Embryonic facial prominence (tissue), 1 donor: ENCODE measurements around the gene CCNI2.

Experiments
- DNase-seq: peaks from one replicate; pipeline ENCODE4 v3.0.0-alpha.2; 2016; ENCODE audit errors: extremely low spot score

The CCNI2 gene

GRCh38 chr5:132750471-132751230 lies 3.4 kb downstream of the CCNI2 start:
- DNase-seq = no peak

GRCh38 chr5:132751444-132751843 lies 4.2 kb downstream of the CCNI2 start:
- no peak for DNase-seq

DNA sequence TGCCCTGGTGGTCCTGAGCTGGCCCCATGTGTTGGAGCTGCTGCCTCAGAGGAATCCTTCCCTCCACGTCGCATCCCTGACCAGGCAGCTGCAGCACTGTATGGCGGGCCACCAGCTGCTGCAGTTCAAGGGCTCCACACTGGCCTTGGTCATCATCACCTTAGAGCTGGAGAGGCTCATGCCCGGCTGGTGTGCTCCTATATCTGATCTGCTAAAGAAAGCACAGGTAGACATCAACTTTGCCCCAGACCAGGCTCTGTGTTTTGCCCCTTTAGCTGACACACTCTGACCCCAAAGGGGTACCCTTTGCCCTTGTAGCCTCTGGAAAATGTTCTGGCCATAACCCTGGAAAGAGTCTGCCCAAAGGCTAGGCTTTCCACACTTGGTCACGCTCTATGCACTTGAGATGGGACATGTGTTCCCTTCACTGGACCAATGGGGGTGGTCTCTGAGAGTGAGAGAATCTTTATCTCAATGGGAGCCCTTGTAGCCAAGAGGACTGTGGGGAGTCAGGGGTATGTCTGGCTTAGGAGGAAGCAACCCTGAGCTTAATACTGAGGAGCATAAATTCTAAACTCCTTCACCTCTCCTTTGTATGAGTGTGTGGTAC lies 4.8 kb downstream of the CCNI2 start:
- DNase-seq = no peak

DNA sequence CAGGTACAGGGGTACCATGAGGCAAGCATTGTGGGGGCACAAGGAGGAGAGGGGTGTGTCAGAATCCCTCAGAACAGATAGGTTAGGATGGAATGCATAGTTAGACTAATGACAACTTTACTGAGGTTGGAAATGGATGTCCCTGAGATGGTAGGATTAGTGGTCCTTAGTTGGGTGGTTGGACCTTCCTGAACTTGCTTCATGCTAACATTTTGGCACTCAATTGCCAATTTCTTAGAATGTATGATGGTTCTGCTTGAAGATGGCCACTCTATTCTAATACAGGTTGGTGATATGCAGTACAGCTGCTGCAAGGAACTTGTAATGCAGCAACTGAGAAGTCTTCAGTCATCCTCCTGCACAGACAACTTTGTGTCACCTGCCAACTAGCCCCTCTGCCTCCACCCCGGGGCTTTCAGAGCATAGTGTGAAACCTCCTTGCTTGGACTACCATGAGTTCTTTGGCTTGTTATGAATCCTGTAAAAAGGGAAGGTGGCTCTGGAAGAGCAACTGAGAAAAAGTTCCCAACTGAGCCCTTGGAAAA lies 5.4 kb downstream of the CCNI2 start:
- no peak for DNase-seq

GRCh38 chr5:132753135-132753987 lies 6.1 kb downstream of the CCNI2 start:
- no peak for DNase-seq

GRCh38 chr5:132754111-132754510 lies 6.9 kb downstream of the CCNI2 start:
- no peak for DNase-seq

- no peak for DNase-seq
These were observed 7.7 kb downstream of the CCNI2 start for GRCh38 chr5:132754947-132755346.

DNA sequence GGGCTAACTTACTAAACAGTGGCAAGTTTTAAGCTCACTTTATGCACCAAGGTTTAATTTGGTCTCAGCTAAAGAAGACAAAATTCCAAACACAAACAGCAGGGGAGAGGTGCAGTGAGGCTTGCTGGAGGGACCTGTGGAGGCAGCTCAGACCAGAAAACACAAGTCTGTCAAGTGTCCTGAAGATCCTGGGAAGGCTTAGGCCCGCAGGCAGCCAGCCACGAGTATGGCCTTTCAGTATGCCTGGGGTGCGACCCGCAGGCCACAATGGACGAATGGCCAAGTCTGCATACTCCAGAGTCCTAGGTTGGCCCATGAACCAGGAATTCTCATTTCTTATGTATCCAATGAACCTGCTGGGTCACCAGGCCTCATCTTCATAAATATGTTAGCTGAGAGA lies 9.3 kb downstream of the CCNI2 start:
- no peak for DNase-seq

GRCh38 chr5:132758451-132758850 lies 11.2 kb downstream of the CCNI2 start:
- DNase-seq = no peak

GRCh38 chr5:132759114-132760048 lies 12.2 kb downstream of the CCNI2 start:
- DNase-seq = no peak

- no peak for DNase-seq
These were observed 12.8 kb downstream of the CCNI2 start for GRCh38 chr5:132760049-132760420.

- DNase-seq = no peak
These were observed 13.5 kb downstream of the CCNI2 start for GRCh38 chr5:132760601-132761317.

DNA sequence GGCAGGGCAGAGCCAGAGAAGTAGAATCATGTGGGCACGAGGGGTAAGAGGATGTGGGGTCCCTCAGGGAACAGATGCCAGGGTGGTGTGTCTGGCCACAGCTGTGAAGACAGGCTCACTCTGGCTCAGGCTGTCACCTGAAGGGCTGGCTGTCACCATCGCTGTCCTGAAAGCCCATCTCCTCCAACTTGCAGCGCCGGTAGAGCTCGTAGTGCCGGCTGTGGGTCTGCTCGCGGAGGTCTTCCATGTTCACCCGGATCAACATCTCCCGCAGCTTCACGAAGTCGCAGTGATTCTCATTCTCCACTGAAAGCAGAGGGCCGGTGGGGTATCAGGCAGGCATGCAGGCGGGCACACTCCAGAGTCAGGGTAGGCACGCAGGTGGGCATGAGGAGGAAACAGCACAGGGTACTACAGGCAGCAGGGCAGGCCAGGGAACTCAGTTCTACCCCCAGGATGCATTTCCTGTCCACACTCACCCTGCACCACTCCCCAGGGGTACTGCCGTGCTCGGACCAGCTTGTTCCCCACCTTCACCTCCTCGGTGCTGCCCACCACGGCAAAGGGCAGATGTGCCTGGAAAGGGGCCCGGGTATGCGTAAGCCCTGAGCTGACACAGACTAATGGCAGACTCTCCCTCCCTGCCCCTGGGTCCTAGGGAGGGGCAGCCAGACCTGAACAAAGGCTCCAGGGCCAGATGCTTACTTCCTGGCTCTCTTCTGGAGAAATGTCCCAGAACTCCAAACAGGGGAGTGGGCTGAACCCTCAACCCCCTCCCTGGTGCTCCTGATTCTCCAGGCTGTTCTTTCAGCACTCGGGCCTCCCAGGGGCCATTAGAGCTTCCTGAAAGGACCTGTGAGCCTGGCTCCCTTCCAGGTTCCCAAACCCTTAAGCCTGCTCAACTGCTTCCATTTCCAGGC lies 14.4 kb downstream of the CCNI2 start:
- no peak for DNase-seq

GRCh38 chr5:132762246-132763000 lies 15.2 kb downstream of the CCNI2 start:
- no peak for DNase-seq

DNA sequence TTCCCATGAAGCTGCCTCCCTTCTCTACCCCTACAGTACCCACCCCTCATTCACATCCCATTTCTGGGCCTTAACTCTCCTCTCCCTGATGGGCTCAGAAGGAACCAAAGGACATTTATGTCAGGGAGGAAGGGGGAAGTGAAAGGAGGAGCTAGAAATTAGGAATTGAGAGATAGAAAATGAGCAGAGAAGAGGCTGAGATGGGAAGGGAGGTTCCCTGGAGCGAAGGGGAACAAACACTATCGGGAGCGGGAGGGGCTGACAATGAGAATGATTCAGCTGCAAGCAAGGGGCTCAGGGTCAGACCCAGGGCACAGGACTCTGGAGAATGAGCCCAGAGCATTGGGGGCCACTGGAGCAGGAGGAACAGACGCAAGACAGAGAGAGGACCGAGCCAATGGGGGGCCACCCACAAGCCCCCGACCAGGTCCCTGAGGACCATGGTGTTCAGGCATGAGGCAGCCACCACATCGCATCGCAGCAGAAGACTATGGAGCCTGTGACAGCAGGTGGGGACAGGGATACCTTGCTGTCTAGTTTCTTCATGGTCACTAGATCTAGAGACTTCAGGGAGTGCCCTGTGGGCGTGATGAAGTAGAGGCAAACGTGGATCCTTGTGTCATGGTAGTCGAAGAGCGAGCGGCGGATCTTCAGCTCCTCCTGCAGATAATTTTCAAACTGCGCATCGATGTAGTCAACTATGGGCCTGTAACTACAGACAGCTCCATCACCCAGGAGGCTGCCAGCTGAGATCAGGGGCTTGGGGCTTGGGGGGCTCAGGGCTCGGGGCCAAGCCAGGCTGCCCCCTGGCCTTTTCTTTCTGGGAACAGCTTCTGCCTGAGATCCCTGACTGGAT lies 16.2 kb downstream of the CCNI2 start:
- no peak for DNase-seq

GRCh38 chr5:132764051-132764450 lies 16.8 kb downstream of the CCNI2 start:
- no peak for DNase-seq

- no peak for DNase-seq
These were observed 17.5 kb downstream of the CCNI2 start for GRCh38 chr5:132764671-132765238.
